SK-N-SH (cell line): ENCODE results near the gene TMEM134. TPM values are rescaled to one million over a fixed set of nuclear protein-coding genes. Genes with fewer than 3 reads are reported as not detected.

Experiments used
- CTCF ChIA-PET: fragments of 300-600, 350-600 bp; formaldehyde crosslinking; extraction: SDS; loops from one replicate; lab custom pipeline; 2021; lab: Yijun Ruan, JAX
- POLR2A ChIA-PET: fragments of 350-600 bp; sonication (Branson Sonifier 250); formaldehyde crosslinking; extraction: SDS; loops from one replicate; lab custom pipeline; 2020; ENCODE audit warnings: antibody characterized with exemption, inconsistent platforms; lab: Yijun Ruan, JAX
- DNase-seq: peaks from one replicate; pipeline ENCODE4 v3.0.0; 2012
- H2AFZ ChIP-seq: fragments of 200-600 bp; sonication (generic); 2 replicates; pipeline ENCODE4 v1.8.1; 2016; ENCODE audit warnings: antibody characterized with exemption, mild to moderate bottlenecking, low read depth
- H3F3A ChIP-seq: fragments of 200-600 bp; sonication (generic); replicated peaks from 2 replicates; pipeline ENCODE3; 2016; ENCODE audit warnings: antibody characterized with exemption, mild to moderate bottlenecking; ENCODE audit not compliant: insufficient read depth
- H3K27ac ChIP-seq, 2 experiments: fragments of 200-500 bp in 1 of 2; fragments of 200-600 bp in 1 of 2; sonication (Bioruptor generic) in 1 of 2; sonication (generic), shearing (Covaris generic) in 1 of 2; 2 replicates each; pipeline versions ENCODE4 v1.5.1 to v1.6.1; 2014 to 2016; ENCODE audit warnings: low read depth in 2 of 2, inconsistent platforms in 1 of 2, low read length in 1 of 2, mild to moderate bottlenecking in 1 of 2, mixed read lengths in 1 of 2
- H3K27me3 ChIP-seq: fragments of 200-600 bp; sonication (generic), shearing (Covaris generic); 2 replicates; pipeline ENCODE4 v1.6.1; 2016; ENCODE audit warnings: mixed run types; ENCODE audit not compliant: insufficient read depth
- H3K36me3 ChIP-seq, 2 experiments: fragments of 200-500 bp in 1 of 2; fragments of 200-600 bp in 1 of 2; sonication (Bioruptor generic) in 1 of 2; sonication (generic) in 1 of 2; replicated peaks in 1 of 2; 2 replicates each; pipeline versions ENCODE3 to v1.5.1; 2014 to 2016; ENCODE audit warnings: low read length in 1 of 2, mild to moderate bottlenecking in 1 of 2; ENCODE audit not compliant: insufficient read depth in 2 of 2, control insufficient read depth in 1 of 2
- H3K4me1 ChIP-seq, 2 experiments: fragments of 200-500 bp in 1 of 2; fragments of 200-600 bp in 1 of 2; sonication (Bioruptor generic) in 1 of 2; sonication (generic), shearing (Covaris generic) in 1 of 2; 2 replicates each; pipeline versions ENCODE4 v1.5.1 to v1.6.1; 2014 to 2016; ENCODE audit warnings: low read depth in 1 of 2, low read length in 1 of 2, mixed run types in 1 of 2; ENCODE audit not compliant: insufficient read depth in 2 of 2, control insufficient read depth in 1 of 2
- H3K4me2 ChIP-seq: fragments of 200-600 bp; sonication (generic), shearing (Covaris generic); 2 replicates; pipeline ENCODE4 v1.6.1; 2017; ENCODE audit warnings: mixed run types
- H3K4me3 ChIP-seq, 2 experiments: fragments of 200-500 bp in 1 of 2; fragments of 200-600 bp in 1 of 2; sonication (Bioruptor generic) in 1 of 2; sonication (generic), shearing (Covaris generic) in 1 of 2; 2 replicates each; pipeline versions ENCODE4 v1.5.1 to v1.8.1; 2014 to 2016; ENCODE audit warnings: low read depth in 2 of 2, inconsistent platforms in 1 of 2, low read length in 1 of 2, mild to moderate bottlenecking in 1 of 2, mixed read lengths in 1 of 2, moderate library complexity in 1 of 2
- H3K79me2 ChIP-seq: fragments of 200-600 bp; sonication (generic); 2 replicates; pipeline ENCODE4 v1.8.1; 2017; ENCODE audit warnings: mild to moderate bottlenecking; ENCODE audit not compliant: insufficient read depth
- H3K9ac ChIP-seq: fragments of 200-600 bp; sonication (generic); 2 replicates; pipeline ENCODE4 v1.6.1; 2017; ENCODE audit warnings: mixed run types
- H3K9me2 ChIP-seq: fragments of 200-600 bp; sonication (generic); 2 replicates; pipeline ENCODE4 v1.6.1; 2017; ENCODE audit warnings: mixed run types
- H3K9me3 ChIP-seq: fragments of 200-600 bp; sonication (generic); 2 replicates; pipeline ENCODE4 v1.6.1; 2017; ENCODE audit warnings: mixed run types, mild to moderate bottlenecking, moderate library complexity
- H4K20me1 ChIP-seq: fragments of 200-600 bp; sonication (generic); 2 replicates; pipeline ENCODE4 v1.6.1; 2017; ENCODE audit warnings: mild to moderate bottlenecking, mixed run types; ENCODE audit not compliant: insufficient read depth
- CHD2 ChIP-seq: fragments of 150-350 bp; IDR thresholded peaks from 2 replicates; pipeline ENCODE4 v1.6.1; 2018; ENCODE audit warnings: low read length; ENCODE audit not compliant: partially characterized antibody
- CTCF ChIP-seq: fragments of 200-600 bp; sonication (generic); IDR thresholded peaks from 2 replicates; pipeline ENCODE4 v1.6.1; 2017; ENCODE audit warnings: antibody characterized with exemption, mild to moderate bottlenecking, moderate library complexity
- EP300 ChIP-seq, 2 experiments: IDR thresholded peaks; 2 replicates each; pipeline versions ENCODE4 v1.4.0 to v1.6.1; 2012; ENCODE audit warnings: borderline replicate concordance in 1 of 2, low read depth in 1 of 2, low read length in 1 of 2
- EZH2phosphoT487 ChIP-seq: fragments of 200-600 bp; sonication (generic); IDR thresholded peaks from 2 replicates; pipeline ENCODE4 v1.6.1; 2017; ENCODE audit warnings: low read depth, mixed run types, mild to moderate bottlenecking, antibody characterized with exemption, moderate library complexity, borderline replicate concordance
- FOSL2 ChIP-seq: IDR thresholded peaks from 2 replicates; pipeline ENCODE4 v1.4.0; 2012; ENCODE audit warnings: low read depth, mild to moderate bottlenecking, moderate library complexity, borderline replicate concordance
- FOXJ3 ChIP-seq: sonication (generic); formaldehyde crosslinking; IDR thresholded peaks from 2 replicates; pipeline ENCODE4 v1.5.1; 2020; ENCODE audit warnings: mild to moderate bottlenecking, missing genetic modification reagents
- GABPA ChIP-seq: IDR thresholded peaks from 2 replicates; pipeline ENCODE4 v1.4.0; 2012; ENCODE audit warnings: low read depth, mild to moderate bottlenecking
- GATA2 ChIP-seq: sonication (generic); formaldehyde crosslinking; IDR thresholded peaks from 2 replicates; pipeline ENCODE4 v1.5.0; 2020; ENCODE audit warnings: mild to moderate bottlenecking, missing genetic modification reagents
- IRF3 ChIP-seq: fragments of 150-350 bp; IDR thresholded peaks from 2 replicates; pipeline ENCODE4 v1.6.1; 2016; ENCODE audit warnings: mild to moderate bottlenecking, low read depth, low read length
- JUND ChIP-seq: IDR thresholded peaks from 2 replicates; pipeline ENCODE4 v1.4.0; 2012
- MAX ChIP-seq: IDR thresholded peaks from 2 replicates; pipeline ENCODE4 v1.4.0; 2012; ENCODE audit warnings: low read depth
- MEF2A ChIP-seq: IDR thresholded peaks from 2 replicates; pipeline ENCODE4 v1.4.0; 2012; ENCODE audit warnings: low read depth, borderline replicate concordance
- MXI1 ChIP-seq: IDR thresholded peaks from 2 replicates; pipeline ENCODE4 v1.6.1; 2012; ENCODE audit warnings: mild to moderate bottlenecking, low read depth, low read length, improper control_type of control experiment
- NFIC ChIP-seq: IDR thresholded peaks from 2 replicates; pipeline ENCODE4 v1.4.0; 2012; ENCODE audit warnings: borderline replicate concordance
- RAD21 ChIP-seq: IDR thresholded peaks from 2 replicates; pipeline ENCODE4 v1.6.1; 2012; ENCODE audit warnings: mild to moderate bottlenecking, low read length
- REST ChIP-seq: IDR thresholded peaks from 2 replicates; pipeline ENCODE4 v1.6.1; 2012; ENCODE audit warnings: mild to moderate bottlenecking, low read depth, low read length, moderate library complexity
- RXRA ChIP-seq: IDR thresholded peaks from 2 replicates; pipeline ENCODE4 v1.4.0; 2012; ENCODE audit warnings: low read depth, mild to moderate bottlenecking, borderline replicate concordance
- SMC3 ChIP-seq: IDR thresholded peaks from 2 replicates; pipeline ENCODE4 v1.6.1; 2012; ENCODE audit warnings: low read depth, low read length, improper control_type of control experiment
- TCF12 ChIP-seq: IDR thresholded peaks from 2 replicates; pipeline ENCODE4 v1.4.0; 2012
- TEAD4 ChIP-seq: IDR thresholded peaks from 2 replicates; pipeline ENCODE4 v1.4.0; 2012; ENCODE audit warnings: mild to moderate bottlenecking, borderline replicate concordance; ENCODE audit not compliant: insufficient read depth
- USF2 ChIP-seq: fragments of 150-350 bp; IDR thresholded peaks from 2 replicates; pipeline ENCODE4 v1.6.1; 2017; ENCODE audit warnings: antibody characterized with exemption, low read length, low read depth, borderline replicate concordance
- WGBS: methylation state at CpG from one replicate; pipeline ENCODE4 v1.1.6; 2017; ENCODE audit warnings: low lambda C conversion rate; 5-methylcytosine and 5-hydroxymethylcytosine counted together
- polyA plus RNA-seq, 3 experiments: library from polyadenylated mRNA; depleted of rRNA; stranded (reverse); fragments of >200 nt; gene quantifications; 2 replicates each; pipeline ENCODE4 v1.2.3, GENCODE V29; 2012

TMEM134 gene
- polyA plus RNA-seq, 1 of the 3 experiments (the other 2 are of a cell fraction) = 132 TPM

- POLR2A ChIA-PET = interaction anchor here (1.4 kb wide), 1 partner anchor 22 kb away, joined by 4 read pairs; the partner anchor contains the start of gene PPP1CA
- H3K27ac ChIP-seq = no peak overlapping the region
- H3F3A ChIP-seq = no peaks in the 10 kb centered on the region
- no peaks in the 10 kb centered on the region for H3K9me3 ChIP-seq
- no peaks in the 10 kb centered on the region for H3K27me3 ChIP-seq
- H3K4me1 ChIP-seq = peaks cover 5 to 8% of the 10 kb centered on the region in 2 experiments; a peak in 2 of 4 replicates
- no peaks in the 10 kb centered on the region for H3K36me3 ChIP-seq
- H2AFZ ChIP-seq = no peak overlapping the region
- 88% methylated on average over 7 of the region's 13 CpGs for WGBS
- no peaks in the 10 kb centered on the region for H4K20me1 ChIP-seq
- no peak for DNase-seq
- H3K4me3 ChIP-seq = no peak overlapping the region
- CTCF ChIA-PET = interaction anchor here (1.1 to 1.7 kb wide), 2 partner anchors 22 kb away, joined by 6 to 9 read pairs; partner anchors contain the start of gene PPP1CA
- no peaks in the 10 kb centered on the region for H3K9me2 ChIP-seq
- no peak overlapping the region for H3K4me2 ChIP-seq
- H3K9ac ChIP-seq = no peak overlapping the region
- TF ChIP-seq RXRA (no peak), FOXJ3 (CRISPR knock-in tag) (no peak), REST (no peak), USF2 (no peak), SMC3 (no peak), RAD21 (no peak)
- peaks cover 2% of the 10 kb centered on the region for H3K79me2 ChIP-seq
Observed at GRCh38 chr11:67423466-67423865, 45.6 kb downstream of the TMEM134 start.

- Histone ChIP-seq H3K9ac (no peak overlapping the region), H3K79me2 (no peaks in the 10 kb centered on the region), H3K9me3 (no peaks in the 10 kb centered on the region), H3K27ac (no peak overlapping the region), H3K9me2 (no peaks in the 10 kb centered on the region), H4K20me1 (no peaks in the 10 kb centered on the region), H3K36me3 (no peaks in the 10 kb centered on the region), H3K4me1 (peaks cover 5 to 8% of the 10 kb centered on the region in 2 experiments; a peak in 2 of 4 replicates), H2AFZ (no peak overlapping the region), H3K27me3 (no peaks in the 10 kb centered on the region), H3F3A (no peaks in the 10 kb centered on the region), H3K4me2 (no peak overlapping the region), H3K4me3 (no peak overlapping the region)
- CTCF ChIA-PET = interaction anchor here (1.0 to 1.2 kb wide), 3 partner anchors 21 to 40 kb away, joined by 3 to 6 read pairs (median 4); partner anchors contain the start of genes PPP1CA and RAD9A
- DNase-seq = no peak
- WGBS = 94% methylated on average over 6 of the region's 6 CpGs
- POLR2A ChIA-PET = interaction anchor here (1.4 kb wide), 1 partner anchor 21 kb away, joined by 4 read pairs; the partner anchor contains the start of gene PPP1CA
- TF ChIP-seq MAX = no peak
- TF ChIP-seq GATA2 (CRISPR knock-in tag) = no peak
- no peak for TF ChIP-seq MEF2A
- no peak for TF ChIP-seq EP300 (IDR thresholded peaks at IDR 0.05; ENCODE audit: borderline replicate concordance in 1 of 2, low read depth in 1 of 2, low read length in 1 of 2)
- no peak for TF ChIP-seq CHD2
- no peak for TF ChIP-seq EZH2phosphoT487
- TF ChIP-seq IRF3 = no peak
- no peak for TF ChIP-seq CTCF
- no peak for TF ChIP-seq JUND
- no peak for TF ChIP-seq NFIC
- no peak for TF ChIP-seq TCF12
- TF ChIP-seq GABPA = no peak
- TF ChIP-seq MXI1 = no peak
- TF ChIP-seq RXRA = no peak
- TF ChIP-seq FOSL2 = no peak
- TF ChIP-seq TEAD4 = no peak
Observed at GRCh38 chr11:67422891-67423290, 46.2 kb downstream of the TMEM134 start.
